Measurements from ENCODE around the gene TMEFF2. TPM values are rescaled to one million over a fixed set of nuclear protein-coding genes. Genes with fewer than 3 reads are reported as not detected.

The TMEFF2 gene
- total and polyA plus RNA-seq, 2 of the 8 experiments (the other 6 are each of a cell fraction or from before 2014, with no cell fraction given): 0.91 to 3.7 TPM

DNA sequence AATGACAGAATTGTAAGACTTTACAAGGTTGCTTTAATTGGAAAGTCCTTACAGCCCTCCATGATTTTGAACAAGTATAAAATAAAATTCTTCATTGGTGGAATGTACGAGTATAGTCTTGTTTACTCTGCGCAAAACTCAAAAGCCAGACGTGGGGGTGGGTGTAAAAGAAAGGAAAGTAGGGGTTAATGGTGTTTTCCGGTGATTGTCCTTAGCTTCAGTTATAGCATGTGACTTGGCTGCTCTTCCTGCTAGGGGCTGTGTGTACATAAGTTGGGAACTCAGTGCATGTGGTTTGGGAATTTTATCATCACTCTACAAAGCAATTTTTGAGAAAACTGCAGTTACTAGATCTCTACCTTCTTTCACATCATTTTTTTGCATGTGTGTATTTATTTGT lies 265.4 kb downstream of the TMEFF2 start:
- Histone ChIP-seq H2BK15ac (ENCODE audit: low read length) (no peak overlapping the region), H2AK5ac (ENCODE audit: low read depth, low read length) (no peak overlapping the region; the same call in 1 of the 2 replicates), H3K18ac (ENCODE audit: extremely low read depth, low read length) (no peak overlapping the region), H2BK120ac (replicated peaks; ENCODE audit: low read depth, low read length) (no peak overlapping the region), H3K9me3 (ENCODE audit: insufficient read depth in 2 of 2, low read depth in 1 of 2, low read length in 1 of 2) (no peaks in the 10 kb centered on the region), H3K4me2 (ENCODE audit: insufficient read depth in 1 of 2, low read depth in 2 of 2, low read length in 2 of 2) (no peak overlapping the region), H3K23me2 (ENCODE audit: low read depth, low read length) (no peaks in the 10 kb centered on the region), H4K5ac (ENCODE audit: insufficient read length, low read depth, low read length) (no peak overlapping the region), H2BK12ac (ENCODE audit: low read depth, low read length) (no peak overlapping the region), H3K79me1 (ENCODE audit: low read depth, low read length) (no peaks in the 10 kb centered on the region), H2BK20ac (ENCODE audit: low read length) (no peak overlapping the region), H4K20me1 (replicated peaks in 1 of 2; ENCODE audit: control insufficient read depth in 1 of 2, insufficient read depth in 2 of 2, low read length in 2 of 2) (no peaks in the 10 kb centered on the region), H4K8ac (ENCODE audit: extremely low read depth, insufficient read depth, low read length) (no peak overlapping the region), H3K56ac (replicated peaks; ENCODE audit: insufficient read length, low read depth, low read length) (no peak overlapping the region), H3K36me3 (ENCODE audit: control insufficient read depth in 2 of 4, insufficient read depth in 4 of 4, low read length in 3 of 4) (no peaks in the 10 kb centered on the region), H3K4ac (replicated peaks; ENCODE audit: insufficient read length, low read depth, low read length) (no peak overlapping the region), H3K27me3 (replicated peaks in 1 of 4; ENCODE audit: control insufficient read depth in 3 of 4, extremely low read depth in 1 of 4, insufficient read depth in 3 of 4, low read length in 3 of 4) (no peaks in the 10 kb centered on the region), H3K4me3 (ENCODE audit: extremely low read depth in 1 of 4, insufficient read depth in 2 of 4, low read depth in 3 of 4, low read length in 4 of 4) (no peak overlapping the region), H3K4me1 (replicated peaks in 1 of 4; ENCODE audit: control insufficient read depth in 3 of 4, insufficient read depth in 4 of 4, low read length in 3 of 4) (peaks cover 0 to 12% (median 9%) of the 10 kb centered on the region in 4 experiments; a peak in 4 of 7 replicates), H4K91ac (replicated peaks; ENCODE audit: insufficient read length, low read length) (no peak overlapping the region), H3K9ac (replicated peaks in 1 of 4; ENCODE audit: extremely low read depth in 1 of 4, low read depth in 3 of 4, low read length in 3 of 4) (no peak overlapping the region), H2AFZ (ENCODE audit: low read length) (no peak overlapping the region), H3K14ac (ENCODE audit: insufficient read length) (no peak overlapping the region), H3K79me2 (ENCODE audit: control insufficient read depth in 1 of 2, insufficient read depth in 2 of 2, low read length in 2 of 2) (no peaks in the 10 kb centered on the region), H2BK5ac (ENCODE audit: low read depth, low read length) (no peak overlapping the region), H3K27ac (ENCODE audit: low read depth, low read length) (no peak overlapping the region), H3K23ac (ENCODE audit: insufficient read length) (no peak overlapping the region)
- FAIRE-seq (no peak), DNase-seq (ENCODE audit: low read depth in 1 of 2, low spot score in 2 of 2) (no peak)
- POLR2A ChIA-PET (ENCODE audit: partially characterized antibody): no interaction called here
- WGBS, 2 experiments (ENCODE audit: extremely low coverage in 1 of 2, insufficient coverage in 1 of 2, insufficient read length in 1 of 2, insufficient replicate concordance in 2 of 2, low coverage in 1 of 2, low lambda C conversion rate in 2 of 2, missing lambda C conversion rate in 1 of 2): 94% methylated on average over 4 of the region's 4 CpGs; no CpG with 5 or more reads in 1 of the 2 experiments
- CTCF ChIA-PET (ENCODE audit: partially characterized antibody): interaction anchor here (0.6 to 2.0 kb wide), 5 partner anchors 10 to 408 kb away, joined by 3 to 4 read pairs (median 3); no protein-coding TSS in a partner anchor
- no peak for TF ChIP-seq TCF12 (IDR thresholded peaks at IDR 0.05; ENCODE audit: low read depth, low read length)
- TF ChIP-seq POLR2A (IDR thresholded peaks at IDR 0.05; ENCODE audit: control extremely low read depth in 1 of 2, low read depth in 2 of 2, low read length in 2 of 2): no peak
- no peak for TF ChIP-seq EGR1 (IDR thresholded peaks at IDR 0.05; ENCODE audit: borderline replicate concordance, low read depth, low read length)
- TF ChIP-seq CREB1 (IDR thresholded peaks at IDR 0.05): no peak
- TF ChIP-seq, protein P1, sequence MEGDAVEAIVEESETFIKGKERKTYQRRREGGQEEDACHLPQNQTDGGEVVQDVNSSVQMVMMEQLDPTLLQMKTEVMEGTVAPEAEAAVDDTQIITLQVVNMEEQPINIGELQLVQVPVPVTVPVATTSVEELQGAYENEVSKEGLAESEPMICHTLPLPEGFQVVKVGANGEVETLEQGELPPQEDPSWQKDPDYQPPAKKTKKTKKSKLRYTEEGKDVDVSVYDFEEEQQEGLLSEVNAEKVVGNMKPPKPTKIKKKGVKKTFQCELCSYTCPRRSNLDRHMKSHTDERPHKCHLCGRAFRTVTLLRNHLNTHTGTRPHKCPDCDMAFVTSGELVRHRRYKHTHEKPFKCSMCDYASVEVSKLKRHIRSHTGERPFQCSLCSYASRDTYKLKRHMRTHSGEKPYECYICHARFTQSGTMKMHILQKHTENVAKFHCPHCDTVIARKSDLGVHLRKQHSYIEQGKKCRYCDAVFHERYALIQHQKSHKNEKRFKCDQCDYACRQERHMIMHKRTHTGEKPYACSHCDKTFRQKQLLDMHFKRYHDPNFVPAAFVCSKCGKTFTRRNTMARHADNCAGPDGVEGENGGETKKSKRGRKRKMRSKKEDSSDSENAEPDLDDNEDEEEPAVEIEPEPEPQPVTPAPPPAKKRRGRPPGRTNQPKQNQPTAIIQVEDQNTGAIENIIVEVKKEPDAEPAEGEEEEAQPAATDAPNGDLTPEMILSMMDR (IDR thresholded peaks at IDR 0.05; ENCODE audit: control extremely low read depth in 1 of 3, insufficient read depth in 1 of 3, low read depth in 1 of 3, low read length in 3 of 3): no peak
- TF ChIP-seq TAF1 (IDR thresholded peaks at IDR 0.05; ENCODE audit: low read depth, low read length): no peak
- TF ChIP-seq BACH1 (IDR thresholded peaks at IDR 0.05; ENCODE audit: low read length): no peak
- no peak for TF ChIP-seq SIN3A (conservative IDR thresholded peaks at IDR 0.05 in 1 of 2, IDR thresholded peaks at IDR 0.05 in 1 of 2; ENCODE audit: low read depth in 1 of 2, low read length in 2 of 2)
- TF ChIP-seq EP300 (IDR thresholded peaks at IDR 0.05; ENCODE audit: borderline replicate concordance in 1 of 2, low read depth in 2 of 2, low read length in 2 of 2): no peak
- TF ChIP-seq, protein P2, sequence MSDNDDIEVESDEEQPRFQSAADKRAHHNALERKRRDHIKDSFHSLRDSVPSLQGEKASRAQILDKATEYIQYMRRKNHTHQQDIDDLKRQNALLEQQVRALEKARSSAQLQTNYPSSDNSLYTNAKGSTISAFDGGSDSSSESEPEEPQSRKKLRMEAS (IDR thresholded peaks at IDR 0.05): no peak
- TF ChIP-seq CHD2 (IDR thresholded peaks at IDR 0.05; ENCODE audit: low read length): no peak
- TF ChIP-seq JUND (IDR thresholded peaks at IDR 0.05; ENCODE audit: low read length): no peak

Measured in H1 (cell line).